Sigmoid colon (tissue), 4 donors: Measurements from ENCODE around the gene ACE.

Experiments used
- EP300 ChIP-seq, 4 donors: sonication (generic); formaldehyde crosslinking; IDR thresholded peaks; one replicate each; pipeline ENCODE4 v1.6.1; 2017; ENCODE audit warnings: antibody characterized with exemption in 4 of 4
- POLR2A ChIP-seq, 2 donors: fragments of 450-650 bp; IDR thresholded peaks; one replicate each; pipeline ENCODE4 v1.6.1; 2016; ENCODE audit warnings: antibody characterized with exemption in 2 of 2, mild to moderate bottlenecking in 2 of 2, moderate library complexity in 2 of 2
- POLR2AphosphoS5 ChIP-seq, 4 donors: sonication (generic); formaldehyde crosslinking; IDR thresholded peaks; one replicate each; pipeline ENCODE4 v1.6.1; 2017; ENCODE audit warnings: antibody characterized with exemption in 4 of 4
- TF ChIP-seq, protein P1 (sequence below), 4 experiments: fragments of 450-650 bp in 3 of 4; fragments of 200-600 bp in 1 of 4; IDR thresholded peaks; one replicate each; pipeline ENCODE4 v1.5.1; 2016 to 2019; ENCODE audit warnings: antibody characterized with exemption in 4 of 4, mild to moderate bottlenecking in 3 of 4, moderate library complexity in 2 of 4

DNA sequence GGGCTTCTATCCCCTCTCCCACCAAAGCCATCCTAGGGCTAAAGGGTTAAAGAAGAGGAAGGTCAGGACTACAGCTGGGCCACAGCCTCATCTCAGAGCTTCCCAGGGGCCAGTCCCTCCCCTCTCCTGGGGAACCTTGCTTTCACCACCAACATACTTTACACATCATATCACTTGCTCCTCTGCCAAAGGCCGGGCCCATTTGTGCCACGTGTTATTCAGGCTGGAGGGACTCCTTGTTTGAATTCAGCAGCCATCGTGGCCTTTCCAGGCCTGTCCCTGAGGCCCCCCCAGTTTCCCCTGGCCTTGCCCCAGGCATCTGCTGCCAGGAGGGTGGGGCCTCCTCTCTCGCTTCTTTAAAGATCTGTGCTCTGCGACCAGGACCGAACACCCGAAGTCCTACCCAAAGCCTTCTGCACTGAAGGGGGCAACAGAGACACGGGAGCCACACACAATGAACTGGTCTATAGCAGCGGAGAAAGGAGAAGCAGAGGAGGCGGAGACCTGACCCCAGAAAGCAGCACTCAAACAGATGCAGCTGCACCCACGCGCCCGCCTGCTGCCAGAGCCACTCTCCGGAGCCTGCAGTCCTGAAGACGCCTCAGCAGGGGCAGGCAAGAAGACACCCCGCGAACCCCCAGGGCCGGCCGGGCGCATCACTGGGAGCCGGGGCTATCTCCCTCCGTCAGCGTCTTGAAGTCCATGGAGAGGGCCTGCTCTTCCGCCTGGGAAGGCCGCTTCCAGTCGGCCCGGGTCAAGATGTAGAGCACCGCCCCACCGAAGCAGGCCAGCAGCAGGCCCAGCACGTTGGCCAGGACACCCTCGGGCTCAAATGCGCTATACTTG is 42.9 kb upstream of the ACE start:
- TF ChIP-seq, protein P1, sequence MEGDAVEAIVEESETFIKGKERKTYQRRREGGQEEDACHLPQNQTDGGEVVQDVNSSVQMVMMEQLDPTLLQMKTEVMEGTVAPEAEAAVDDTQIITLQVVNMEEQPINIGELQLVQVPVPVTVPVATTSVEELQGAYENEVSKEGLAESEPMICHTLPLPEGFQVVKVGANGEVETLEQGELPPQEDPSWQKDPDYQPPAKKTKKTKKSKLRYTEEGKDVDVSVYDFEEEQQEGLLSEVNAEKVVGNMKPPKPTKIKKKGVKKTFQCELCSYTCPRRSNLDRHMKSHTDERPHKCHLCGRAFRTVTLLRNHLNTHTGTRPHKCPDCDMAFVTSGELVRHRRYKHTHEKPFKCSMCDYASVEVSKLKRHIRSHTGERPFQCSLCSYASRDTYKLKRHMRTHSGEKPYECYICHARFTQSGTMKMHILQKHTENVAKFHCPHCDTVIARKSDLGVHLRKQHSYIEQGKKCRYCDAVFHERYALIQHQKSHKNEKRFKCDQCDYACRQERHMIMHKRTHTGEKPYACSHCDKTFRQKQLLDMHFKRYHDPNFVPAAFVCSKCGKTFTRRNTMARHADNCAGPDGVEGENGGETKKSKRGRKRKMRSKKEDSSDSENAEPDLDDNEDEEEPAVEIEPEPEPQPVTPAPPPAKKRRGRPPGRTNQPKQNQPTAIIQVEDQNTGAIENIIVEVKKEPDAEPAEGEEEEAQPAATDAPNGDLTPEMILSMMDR (IDR thresholded peaks at IDR 0.05): no peak
- TF ChIP-seq POLR2A (IDR thresholded peaks at IDR 0.05) (no peak), POLR2AphosphoS5 (IDR thresholded peaks at IDR 0.05) (peak in 2 of 4 donors; percentile 11 to 20), EP300 (IDR thresholded peaks at IDR 0.05) (no peak)
